Measurements from ENCODE around the gene ADCY5.

ADCY5 gene

DNA sequence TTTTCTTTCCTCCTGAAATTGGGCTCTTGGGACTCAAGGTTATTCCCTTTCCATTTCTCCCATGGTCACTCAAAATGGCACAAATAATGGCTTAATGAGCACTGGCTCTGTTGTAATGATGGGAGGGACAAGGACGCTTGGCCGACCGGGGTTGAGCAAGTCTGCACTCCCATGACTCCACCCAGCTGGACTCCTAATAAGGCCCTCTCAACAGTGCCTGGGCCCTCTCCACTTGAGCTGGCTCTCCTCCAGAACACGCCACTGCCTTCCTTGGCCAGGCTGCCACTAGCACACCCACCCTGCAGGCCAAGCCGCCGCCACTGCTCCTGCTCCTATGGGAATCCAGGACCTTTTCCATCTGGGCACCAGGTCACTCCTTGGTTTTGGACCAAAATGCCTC is 42.3 kb downstream of the ADCY5 start:
- peak; percentile 64 for DNase-seq (ENCODE audit: low spot score)

DNA sequence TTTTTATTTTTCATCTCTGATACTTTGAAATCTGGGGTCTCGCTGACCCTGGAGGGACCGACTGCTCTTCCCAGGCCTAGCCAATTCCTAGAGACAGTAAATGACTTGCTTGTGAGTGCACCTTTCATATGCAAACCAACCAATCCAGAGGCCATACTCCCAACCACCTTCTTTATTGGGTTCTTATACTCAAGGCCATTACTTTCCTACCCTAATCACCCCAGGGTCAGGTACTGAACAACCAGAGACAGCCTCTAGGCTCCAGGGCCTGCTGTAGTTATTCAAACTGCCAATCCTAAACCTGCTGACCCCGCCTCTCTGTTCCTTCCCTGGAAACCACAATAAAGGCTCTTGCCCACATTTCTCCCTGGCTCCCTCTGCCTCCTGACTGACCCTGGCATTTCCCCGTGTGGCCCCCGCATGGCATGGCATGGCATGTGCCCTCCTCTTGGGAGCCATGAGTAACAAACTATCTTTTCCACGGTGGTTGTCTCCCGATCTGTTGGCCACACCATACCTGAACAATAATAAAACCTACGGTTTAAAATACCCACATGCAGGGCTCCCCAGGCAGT is 42.9 kb downstream of the ADCY5 start:
- DNase-seq (ENCODE audit: low spot score), result no peak

DNA sequence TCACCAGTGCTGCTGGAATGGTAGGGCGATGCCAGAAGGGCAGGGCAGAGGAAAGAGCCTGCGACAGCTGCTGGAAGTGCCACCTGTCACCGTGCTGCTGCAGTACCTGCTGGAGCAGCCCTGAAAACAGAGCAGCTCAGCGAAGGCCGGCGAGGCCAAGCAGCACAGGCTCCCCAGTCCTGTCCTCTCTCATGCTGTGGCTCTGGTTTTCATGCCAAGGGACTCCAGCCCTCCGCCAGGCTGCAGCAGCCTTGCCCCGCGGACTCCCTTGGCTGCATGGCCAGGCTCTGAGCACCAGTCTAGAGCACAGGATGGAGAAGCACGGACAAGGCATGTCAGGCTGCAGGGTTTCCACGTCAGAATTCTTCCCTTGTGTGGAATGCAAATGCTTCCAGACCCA is 43.9 kb downstream of the ADCY5 start:
- DNase-seq (ENCODE audit: low spot score), result no peak

DNA sequence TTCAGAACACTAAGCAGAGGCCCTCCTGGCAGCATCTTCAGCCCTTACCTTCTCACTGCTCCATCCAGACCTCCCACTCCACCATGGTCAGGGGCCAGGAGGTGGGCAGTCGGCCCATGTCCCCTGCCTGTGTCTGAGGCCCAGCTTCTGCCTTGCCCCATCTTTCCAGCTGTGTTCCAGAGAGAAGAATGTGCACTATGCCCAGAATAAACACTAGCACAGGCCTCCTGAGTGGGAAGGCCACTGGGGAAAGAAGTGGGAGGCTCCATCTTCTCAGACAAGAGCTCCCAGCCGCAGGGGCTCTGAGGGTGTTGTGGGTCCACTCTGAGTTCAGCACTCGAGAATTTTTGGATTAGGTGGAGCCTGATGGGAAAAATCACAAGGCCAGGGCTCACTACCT is 44.5 kb downstream of the ADCY5 start:
- DNase-seq (ENCODE audit: low spot score), result no peak

DNA sequence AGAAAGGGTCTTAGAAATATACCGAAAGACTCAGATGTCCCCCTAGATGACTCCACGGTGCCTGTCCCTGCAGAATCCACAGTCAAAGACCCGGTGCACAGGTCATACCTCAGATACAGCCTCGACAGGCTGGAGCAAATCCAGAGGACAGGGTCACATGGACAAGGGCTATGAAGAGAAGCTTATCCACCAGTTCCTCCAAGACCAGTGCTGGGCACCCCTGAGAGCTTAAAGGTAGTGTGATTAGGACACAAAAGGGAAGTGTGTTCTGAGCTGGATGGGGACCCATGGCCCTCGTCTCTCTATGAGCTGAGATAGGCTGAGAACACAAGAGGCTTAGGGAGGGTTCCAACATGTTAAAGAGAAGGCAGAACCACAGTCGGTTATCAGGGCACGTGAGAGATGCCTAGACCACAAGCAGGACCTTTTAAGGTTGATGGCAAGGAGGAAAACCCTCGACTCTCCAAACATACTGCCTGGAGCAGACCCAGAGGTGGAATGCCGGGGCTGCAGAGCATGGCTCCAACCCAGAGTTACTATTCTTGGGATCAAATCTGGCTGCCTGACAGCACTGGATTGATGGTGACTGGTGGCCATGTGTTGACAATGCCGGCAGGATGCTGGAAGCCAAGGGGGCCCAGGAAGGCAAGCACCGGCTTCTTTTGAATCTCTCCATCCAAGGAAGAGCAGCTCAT is 46.9 kb downstream of the ADCY5 start:
- DNase-seq (ENCODE audit: low spot score), result no peak

DNA sequence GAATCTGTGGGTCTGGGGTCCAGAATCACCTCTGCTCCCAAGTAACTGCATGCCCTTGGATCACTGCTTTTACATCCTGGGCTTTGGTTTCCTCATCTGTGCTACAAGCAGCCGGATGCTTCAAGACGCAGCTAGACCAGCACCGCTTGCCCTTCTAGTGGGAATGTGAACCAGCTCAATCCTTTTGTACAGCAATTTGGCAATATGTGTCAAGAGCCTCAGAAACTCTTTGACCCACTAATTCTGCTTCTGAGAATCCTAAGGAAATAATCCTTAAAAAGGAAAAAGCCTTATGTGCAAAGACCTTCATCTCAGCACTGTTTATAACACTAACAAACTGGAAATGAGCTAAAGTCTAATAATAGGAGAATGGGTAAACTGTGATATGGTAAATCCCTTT is 48.7 kb downstream of the ADCY5 start:
- no peak for DNase-seq (ENCODE audit: low spot score)

DNA sequence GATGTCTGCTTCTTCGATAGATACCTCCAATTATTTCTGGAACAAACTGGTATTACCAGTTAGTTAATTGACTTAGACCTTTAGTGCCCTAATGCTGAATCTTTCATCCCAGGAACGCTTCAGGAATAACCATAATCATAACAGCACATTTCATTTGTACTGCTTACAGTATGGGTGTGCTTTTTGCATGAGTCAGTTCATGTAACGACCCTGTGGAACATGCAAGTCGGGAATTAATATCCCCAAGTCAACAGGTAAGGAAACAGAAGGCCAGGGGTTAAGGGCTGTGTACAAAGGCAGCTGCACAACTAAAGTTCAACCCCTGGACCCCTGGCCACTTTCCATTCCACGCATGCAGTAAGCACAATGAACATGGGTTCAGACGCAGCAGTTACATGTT is 49.2 kb downstream of the ADCY5 start:
- DNase-seq (ENCODE audit: low spot score), result no peak

DNA sequence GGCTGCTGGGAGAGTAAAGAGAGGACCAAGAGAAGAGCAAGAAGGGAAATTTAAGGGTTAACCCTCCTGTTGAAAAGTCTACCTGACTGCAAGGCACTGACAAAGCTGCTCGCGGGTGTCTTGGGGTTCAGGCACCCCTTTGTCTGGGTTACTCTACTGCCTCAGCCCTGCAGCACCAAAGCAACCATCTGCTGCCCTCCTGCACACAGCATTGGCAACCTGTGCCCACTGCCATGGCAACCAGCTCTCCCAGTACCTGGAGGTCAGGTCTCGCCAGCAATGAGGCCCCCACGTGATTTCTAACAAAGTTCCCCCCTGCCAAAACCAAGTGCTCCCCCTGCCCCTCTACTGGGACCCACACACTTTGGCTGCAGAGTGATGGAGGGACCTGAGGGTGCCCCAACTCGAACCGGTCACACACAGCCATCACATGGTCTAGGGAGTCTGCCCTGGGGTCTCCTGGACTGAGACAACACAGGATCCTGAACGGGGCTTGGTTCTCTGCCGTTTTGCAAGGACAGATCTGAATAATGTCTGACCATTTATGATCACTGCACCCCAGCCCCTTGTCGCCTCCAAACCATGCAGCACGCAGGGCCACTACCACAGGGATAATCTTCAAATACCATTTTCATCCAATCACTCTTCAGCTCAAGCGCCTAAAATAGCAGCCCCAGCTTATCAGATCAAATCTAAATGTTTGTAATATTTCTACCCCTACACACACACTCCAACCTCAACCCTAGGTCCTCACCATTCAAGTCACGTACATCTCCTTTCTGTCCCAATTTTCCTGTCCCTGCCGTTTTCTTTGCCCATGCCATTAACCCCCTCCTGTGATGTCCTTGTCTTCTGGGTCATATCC is 50.7 kb downstream of the ADCY5 start:
- DNase-seq (ENCODE audit: low spot score), result no peak

DNA sequence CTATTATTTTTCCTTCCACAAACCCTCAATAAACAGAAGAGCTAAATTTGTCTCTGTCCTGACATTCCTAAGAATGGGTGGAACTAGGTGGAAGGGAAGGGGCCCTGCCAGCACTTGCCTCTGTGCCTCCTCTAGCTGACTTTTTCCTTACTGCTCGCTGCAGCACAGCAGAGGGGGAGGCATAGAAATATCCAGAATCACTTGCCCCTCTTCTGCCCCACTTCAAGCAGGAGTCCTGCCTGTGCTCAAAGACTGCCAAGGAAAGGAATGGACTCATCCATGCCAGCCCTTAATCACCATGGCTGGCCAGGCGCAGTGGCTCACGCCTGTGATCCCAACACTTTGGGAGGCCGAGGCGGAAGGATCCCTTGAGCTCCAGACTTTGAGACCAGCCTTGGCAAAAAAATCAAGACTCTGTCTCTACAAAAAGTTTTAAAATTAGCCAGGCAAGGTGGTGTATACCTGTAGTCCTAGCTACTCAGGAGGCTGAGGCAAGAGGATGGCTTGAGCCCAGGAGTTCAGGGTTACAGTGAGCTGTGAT is 51.8 kb downstream of the ADCY5 start:
- DNase-seq (ENCODE audit: low spot score), result no peak

DNA sequence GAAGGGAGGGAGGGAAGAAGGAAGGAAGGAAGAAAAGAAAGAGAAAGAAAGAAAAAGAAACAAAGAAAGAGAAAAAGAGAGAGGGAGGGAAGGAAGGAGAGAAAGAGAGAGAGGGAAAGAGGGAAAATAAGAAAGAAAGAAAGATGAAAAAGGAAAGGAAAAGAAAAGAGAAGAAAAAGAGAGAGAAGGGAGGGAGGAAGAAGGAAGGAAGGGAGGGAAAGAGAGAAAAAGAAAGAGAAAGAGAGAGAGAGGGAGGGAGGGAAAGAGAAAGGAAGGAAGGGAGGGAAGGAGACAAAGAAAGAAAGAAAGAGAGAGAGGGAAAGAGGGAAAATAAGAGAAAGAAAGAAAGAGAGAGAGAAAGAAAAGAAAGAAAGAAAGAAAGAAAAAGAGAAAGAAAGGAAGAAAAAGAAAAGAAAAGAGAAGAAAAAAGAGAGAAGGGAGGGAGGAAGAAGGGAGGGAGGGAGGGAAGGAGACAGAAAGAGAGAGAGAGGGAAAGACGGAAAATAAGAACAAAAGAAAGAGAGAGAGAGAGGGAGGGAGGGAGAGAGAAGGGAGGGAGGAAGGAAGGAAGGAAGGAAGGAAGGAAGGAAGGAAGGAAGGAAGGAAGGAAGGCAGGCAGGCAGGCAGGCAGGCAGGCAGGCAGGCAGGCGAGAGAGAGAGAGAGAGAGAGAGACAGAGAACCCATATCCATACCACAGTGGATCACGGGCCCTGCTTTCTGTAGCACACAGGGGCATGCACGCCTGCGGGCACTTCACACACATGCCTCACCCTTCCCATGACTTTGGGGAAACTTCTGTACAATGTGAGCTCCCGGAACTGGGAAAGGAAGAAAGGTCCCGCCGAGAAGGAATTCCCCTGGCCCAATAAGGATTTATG is 52.5 kb downstream of the ADCY5 start:
- DNase-seq (ENCODE audit: low spot score), result no peak

DNA sequence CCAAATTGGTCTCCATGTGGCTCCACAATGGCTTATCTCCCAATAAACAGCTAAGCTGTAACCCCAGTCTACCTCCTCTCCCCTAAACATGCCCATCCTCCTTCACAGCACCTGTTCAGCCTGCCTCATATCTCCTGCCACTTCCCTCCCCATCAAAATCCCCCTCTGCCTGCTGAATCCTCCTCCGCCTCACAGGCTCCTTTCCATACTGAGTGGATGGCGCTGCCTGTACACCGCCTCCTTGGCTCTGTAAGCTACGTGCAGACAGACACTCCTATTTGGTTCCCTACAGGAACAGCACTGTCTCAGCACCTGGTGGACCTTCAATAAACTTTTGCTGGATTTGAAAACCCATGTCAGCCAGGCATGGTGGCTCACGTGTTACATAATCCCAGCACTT is 53.7 kb downstream of the ADCY5 start:
- DNase-seq (ENCODE audit: low spot score), result no peak

DNA sequence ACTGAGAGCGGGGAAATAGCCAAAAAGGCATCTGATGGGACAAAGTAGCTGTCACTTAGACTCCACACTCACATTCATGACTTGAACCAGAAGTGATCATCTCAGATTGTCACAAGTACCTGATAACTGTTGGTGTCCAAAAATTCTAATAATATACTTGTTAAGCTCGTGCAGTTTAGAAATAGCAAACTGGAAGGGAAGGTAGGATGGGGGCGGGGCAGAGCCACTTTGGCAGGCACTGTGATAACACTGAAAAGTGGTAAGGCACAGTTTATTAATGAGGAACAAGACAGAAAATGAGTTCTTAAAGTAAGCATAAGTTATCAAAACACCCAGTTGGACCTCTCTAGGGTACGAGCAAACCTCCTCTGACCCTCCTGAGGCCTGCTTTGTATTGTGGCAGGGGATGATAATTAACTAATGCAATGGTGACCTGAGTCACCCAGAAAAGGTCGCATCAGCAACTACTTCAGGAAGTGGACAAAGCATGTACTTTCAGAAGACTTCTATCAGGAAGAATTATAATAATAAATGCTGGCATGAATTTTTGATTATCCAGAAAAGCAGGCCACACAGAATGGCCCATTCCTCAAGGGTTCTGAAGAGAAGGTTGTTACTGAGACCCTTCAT is 54.4 kb downstream of the ADCY5 start:
- DNase-seq (ENCODE audit: low spot score), result no peak

DNA sequence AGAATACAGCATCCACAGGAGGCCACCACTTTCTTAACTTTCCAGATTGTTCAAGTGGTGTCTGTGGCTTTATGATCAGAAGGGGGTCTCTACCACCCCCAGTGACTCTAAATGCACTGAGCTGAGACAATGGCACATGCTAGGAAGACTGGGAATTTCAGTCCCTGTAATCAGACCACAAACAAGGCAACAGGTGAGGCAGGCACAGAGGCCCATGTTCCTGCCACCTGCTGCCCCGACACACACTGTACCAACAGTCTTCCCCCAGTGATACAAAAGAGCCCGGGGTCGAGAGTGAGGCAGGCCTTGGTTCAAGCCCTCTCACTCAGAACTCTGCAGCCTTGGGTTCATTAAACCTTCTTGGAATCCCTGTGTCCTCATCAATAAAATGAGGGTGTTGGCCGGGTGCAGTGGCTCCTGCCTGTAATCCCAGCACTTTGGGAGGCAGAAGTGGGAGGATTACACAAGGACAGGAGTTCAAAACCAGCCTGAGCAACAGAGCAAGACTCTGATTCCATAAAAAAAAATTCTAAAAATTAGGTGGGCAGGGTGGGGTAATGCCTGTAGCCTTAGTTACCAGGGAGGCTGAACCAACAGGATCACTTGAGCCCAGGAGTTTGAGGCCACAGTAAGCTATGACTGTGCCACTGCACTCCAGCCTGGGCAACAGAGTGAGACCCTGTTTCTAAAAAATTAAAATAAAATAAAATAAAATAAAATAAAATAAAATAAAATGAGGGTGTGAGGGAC is 55.8 kb downstream of the ADCY5 start:
- no peak for DNase-seq (ENCODE audit: low spot score)

DNA sequence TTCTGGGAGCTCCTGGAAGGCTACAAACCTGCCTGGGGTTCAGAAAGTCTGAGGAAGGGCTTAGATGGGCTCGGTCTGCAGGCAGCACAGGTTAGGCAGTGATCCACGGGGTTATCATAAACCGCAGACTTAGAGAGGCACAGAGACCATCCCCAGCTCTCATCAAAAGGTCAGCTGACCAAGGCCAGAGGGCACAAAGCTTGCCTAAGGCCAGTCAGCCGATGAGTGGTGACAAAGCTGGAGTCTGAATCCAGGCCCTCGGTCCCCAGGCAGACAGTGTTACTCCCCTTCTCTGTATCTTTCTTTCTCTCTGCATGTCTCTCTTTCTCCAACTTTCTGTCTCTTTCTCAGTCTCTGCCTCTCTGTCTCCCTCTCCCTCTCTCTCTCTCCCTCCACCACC is 56.5 kb downstream of the ADCY5 start:
- no peak for DNase-seq (ENCODE audit: low spot score)

DNA sequence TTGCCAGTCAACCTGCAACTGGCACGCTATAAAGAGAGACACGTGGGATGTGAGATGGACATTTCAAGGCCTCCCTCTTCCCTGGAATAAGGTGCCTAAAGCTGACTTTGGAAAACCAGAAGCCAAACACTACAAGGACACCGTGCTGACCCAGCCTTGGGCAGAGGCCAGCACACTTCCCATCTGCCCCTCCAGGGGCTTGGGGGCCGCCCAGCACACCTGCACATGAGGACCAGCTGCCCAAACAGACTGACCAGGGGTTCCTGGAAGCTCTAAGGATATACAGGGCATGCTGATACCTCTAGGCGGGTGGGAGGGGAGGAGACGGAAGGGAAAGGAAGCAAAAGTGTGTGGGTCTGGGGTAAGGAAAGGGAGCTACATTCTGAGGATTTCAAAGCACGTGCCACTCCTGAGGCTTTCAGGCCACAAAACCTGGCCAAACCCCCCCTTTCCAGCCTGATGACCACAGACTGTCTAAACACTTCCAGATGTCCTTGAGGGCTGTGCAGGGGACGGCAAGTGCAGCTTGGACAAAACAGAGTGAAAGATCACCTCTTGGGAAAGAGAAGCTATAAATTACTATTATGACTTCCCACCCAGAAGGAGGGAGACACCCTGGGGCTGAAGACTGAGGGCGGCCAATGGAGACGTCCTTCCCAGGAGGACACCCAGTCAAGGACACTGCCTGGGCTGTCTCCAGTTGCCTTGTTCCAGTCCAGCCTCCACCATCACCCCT is 57.9 kb downstream of the ADCY5 start:
- DNase-seq (ENCODE audit: low spot score), result peak; percentile 71

DNA sequence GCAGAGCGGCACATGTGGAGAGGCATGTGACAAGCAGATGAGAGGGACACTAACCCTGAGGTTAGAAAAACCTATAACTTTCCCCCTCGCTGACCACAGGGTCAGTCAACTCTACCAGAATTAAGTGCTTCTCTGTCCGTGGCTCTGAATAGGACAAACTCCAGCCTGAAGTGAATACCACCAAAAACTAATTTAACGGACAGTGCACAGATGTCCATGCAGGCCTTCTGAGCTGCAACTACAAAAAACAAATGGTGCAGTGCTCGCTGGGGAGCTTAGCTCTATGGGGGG is 59.3 kb downstream of the ADCY5 start:
- DNase-seq (ENCODE audit: low spot score), result no peak

DNA sequence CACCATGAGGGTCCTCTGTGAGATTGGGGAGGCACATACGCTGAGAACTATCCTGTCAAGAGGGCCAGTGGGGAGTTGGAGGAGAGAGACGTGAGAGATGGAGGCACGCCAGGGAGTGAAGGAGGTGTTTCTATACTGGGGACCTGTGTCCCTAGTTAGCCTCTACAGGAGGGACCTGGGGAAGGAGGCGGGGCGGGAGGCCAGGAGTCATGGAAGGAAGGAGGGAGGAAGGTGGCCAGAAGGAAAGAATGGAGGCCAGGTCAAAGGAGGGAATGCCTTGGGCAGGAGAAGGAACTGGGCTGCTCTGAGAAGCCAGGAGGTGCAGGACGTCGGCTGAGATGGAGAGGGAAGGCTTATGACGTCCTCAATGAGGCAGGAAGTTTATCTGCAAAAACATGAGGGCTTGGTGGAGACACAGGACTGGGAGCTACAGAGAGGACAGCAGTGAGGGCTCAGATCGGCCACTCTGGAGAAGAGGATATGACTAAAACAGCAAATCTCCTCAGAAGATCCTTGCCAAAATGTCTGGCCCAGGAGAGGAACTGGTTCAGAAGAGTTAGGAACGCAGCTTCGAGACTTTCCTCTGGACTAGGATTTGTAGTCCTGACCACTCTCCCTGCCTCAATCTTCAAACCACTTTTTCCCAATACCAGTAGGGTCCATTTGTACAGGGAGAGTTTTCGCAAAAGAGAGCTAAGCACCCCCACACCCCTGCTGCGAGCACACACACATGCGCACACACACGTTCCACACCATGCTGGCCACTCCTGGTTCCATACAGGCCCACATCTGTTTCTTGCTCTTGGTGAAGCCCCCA is 59.9 kb downstream of the ADCY5 start:
- no peak for DNase-seq (ENCODE audit: low spot score)

DNA sequence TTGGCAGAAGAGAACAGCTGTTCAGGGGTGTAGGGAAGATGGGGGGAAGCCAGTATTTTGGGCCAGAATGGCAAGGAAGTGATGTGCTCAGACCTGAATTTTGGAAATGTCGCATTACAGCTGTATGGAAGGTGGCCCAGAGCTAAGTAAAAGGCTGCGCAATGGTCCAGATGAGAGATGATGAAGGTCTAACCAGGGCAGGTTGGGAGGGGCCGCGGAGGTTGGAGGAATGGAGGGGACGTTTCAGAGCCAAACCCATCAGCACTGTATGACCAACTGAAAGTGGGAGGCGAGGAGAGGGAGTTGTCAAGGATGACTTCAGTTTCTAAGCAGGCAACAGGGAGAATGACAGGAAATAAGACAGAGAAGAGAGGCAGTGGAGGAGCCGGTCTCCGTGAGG is 60.8 kb downstream of the ADCY5 start:
- no peak for DNase-seq (ENCODE audit: low spot score)

DNA sequence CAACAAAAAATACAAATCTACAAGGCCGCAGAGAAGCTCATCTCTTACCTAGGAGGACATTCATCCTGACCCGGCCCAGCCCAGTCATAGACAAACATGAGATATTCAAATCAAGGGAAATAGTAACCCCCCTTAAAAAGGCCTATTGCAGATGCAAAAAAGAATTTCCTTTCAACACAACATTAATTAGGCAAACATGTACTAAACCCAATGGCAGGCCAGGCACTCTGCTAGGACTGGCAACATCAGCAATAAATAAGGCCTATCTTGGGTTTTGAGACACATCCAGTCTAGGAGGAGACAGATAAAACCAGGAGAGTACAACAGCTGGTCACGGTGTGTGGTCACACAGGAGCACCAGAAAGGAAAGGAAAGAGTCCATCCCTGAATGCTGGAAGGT is 61.4 kb downstream of the ADCY5 start:
- no peak for DNase-seq (ENCODE audit: low spot score)
